Measurements from ENCODE around the gene PIP5K1B.

The PIP5K1B gene

GRCh38 chr9:68975365-68976043, 270.5 kb downstream of the PIP5K1B start:
- CTCF ChIA-PET: interaction anchor here (1.6 kb wide), 1 partner anchor 24 kb away, joined by 4 read pairs; no protein-coding TSS in a partner anchor
- TF ChIP-seq CTCF (conservative IDR thresholded peaks at IDR 0.05; ENCODE audit: low read depth): no peak
- POLR2A ChIA-PET (ENCODE audit: low non-redundant PET): no interaction called here
- no peak for DNase-seq (ENCODE audit: low spot score)
- no peak overlapping the region for H3K27ac ChIP-seq

- no peak for DNase-seq (ENCODE audit: low spot score)
- CTCF ChIA-PET: no interaction called here
- no peak for TF ChIP-seq CTCF (conservative IDR thresholded peaks at IDR 0.05; ENCODE audit: low read depth)
- H3K27ac ChIP-seq: no peak overlapping the region
- POLR2A ChIA-PET (ENCODE audit: low non-redundant PET): no interaction called here
Measured at GRCh38 chr9:68978066-68978465, 273.0 kb downstream of the PIP5K1B start.

GRCh38 chr9:68978501-68978900, 273.5 kb downstream of the PIP5K1B start:
- no peak for DNase-seq (ENCODE audit: low spot score)
- no peak overlapping the region for H3K27ac ChIP-seq
- POLR2A ChIA-PET (ENCODE audit: low non-redundant PET): no interaction called here
- CTCF ChIA-PET: no interaction called here
- TF ChIP-seq CTCF (conservative IDR thresholded peaks at IDR 0.05; ENCODE audit: low read depth): no peak

- POLR2A ChIA-PET (ENCODE audit: low non-redundant PET): no interaction called here
- TF ChIP-seq CTCF (conservative IDR thresholded peaks at IDR 0.05; ENCODE audit: low read depth): no peak
- CTCF ChIA-PET: interaction anchor here (0.7 to 0.8 kb wide), 2 partner anchors 20 kb away, joined by 3 to 5 read pairs; no protein-coding TSS in a partner anchor
- no peak for DNase-seq (ENCODE audit: low spot score)
- H3K27ac ChIP-seq: no peak overlapping the region
Measured at GRCh38 chr9:68979538-68980314, 274.7 kb downstream of the PIP5K1B start.

GRCh38 chr9:68980341-68980914, 275.4 kb downstream of the PIP5K1B start:
- TF ChIP-seq CTCF (conservative IDR thresholded peaks at IDR 0.05; ENCODE audit: low read depth): no peak
- DNase-seq (ENCODE audit: low spot score): no peak
- POLR2A ChIA-PET (ENCODE audit: low non-redundant PET): no interaction called here
- CTCF ChIA-PET: interaction anchor here (0.7 kb wide), 1 partner anchor 20 kb away, joined by 3 read pairs; no protein-coding TSS in a partner anchor
- no peak overlapping the region for H3K27ac ChIP-seq

GRCh38 chr9:68981789-68982188, 276.7 kb downstream of the PIP5K1B start:
- no peak overlapping the region for H3K27ac ChIP-seq
- ChIA-PET CTCF (interaction anchor here (0.7 kb wide), 1 partner anchor 834 kb away, joined by 3 read pairs; no protein-coding TSS in a partner anchor), POLR2A (ENCODE audit: low non-redundant PET) (no interaction called here)
- TF ChIP-seq CTCF (conservative IDR thresholded peaks at IDR 0.05; ENCODE audit: low read depth): no peak
- no peak for DNase-seq (ENCODE audit: low spot score)

All from RWPE1 (cell line).